Astrocyte of the spinal cord (primary cell): ENCODE measurements around the gene CIROP.

Source experiments
- DNase-seq: peaks from one replicate; pipeline ENCODE4 v3.0.0; 2011; ENCODE audit warnings: low read depth, low spot score
- H3K4me3 ChIP-seq: 2 replicates; pipeline ENCODE4 v1.5.1; 2011; ENCODE audit warnings: low read depth, mild to moderate bottlenecking, low read length, moderate library complexity
- in situ Hi-C: cut with HindIII; loops from 2 replicates; pipeline ENCODE4 v1.10.0; 2017; ENCODE audit warnings: low sequenced_read_pairs
- TF ChIP-seq, protein P1 (sequence below): IDR thresholded peaks from 2 replicates; pipeline ENCODE4 v1.5.1; 2012; ENCODE audit warnings: low read depth, mild to moderate bottlenecking, low read length, inconsistent platforms

CIROP gene

DNA sequence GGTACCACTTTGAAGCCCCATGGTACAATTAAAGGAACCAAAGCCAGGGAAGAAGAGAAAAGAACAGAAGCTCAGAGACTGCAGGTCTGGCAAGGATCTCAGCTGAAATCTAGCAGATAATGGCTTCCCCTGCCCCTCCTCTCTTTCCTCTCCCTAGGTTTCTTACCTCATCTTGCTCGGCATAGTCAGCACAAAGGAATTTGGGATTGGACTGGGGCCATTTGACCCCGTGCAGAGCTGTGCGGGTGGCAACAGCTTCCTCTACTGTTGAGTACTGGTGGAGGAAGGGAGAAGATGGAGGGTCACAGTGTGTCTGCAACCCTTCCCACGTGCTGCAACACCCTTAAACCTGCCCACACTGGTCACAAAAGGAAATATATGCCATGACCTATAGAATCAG lies 42.8 kb downstream of the CIROP start:
- TF ChIP-seq, protein P1, sequence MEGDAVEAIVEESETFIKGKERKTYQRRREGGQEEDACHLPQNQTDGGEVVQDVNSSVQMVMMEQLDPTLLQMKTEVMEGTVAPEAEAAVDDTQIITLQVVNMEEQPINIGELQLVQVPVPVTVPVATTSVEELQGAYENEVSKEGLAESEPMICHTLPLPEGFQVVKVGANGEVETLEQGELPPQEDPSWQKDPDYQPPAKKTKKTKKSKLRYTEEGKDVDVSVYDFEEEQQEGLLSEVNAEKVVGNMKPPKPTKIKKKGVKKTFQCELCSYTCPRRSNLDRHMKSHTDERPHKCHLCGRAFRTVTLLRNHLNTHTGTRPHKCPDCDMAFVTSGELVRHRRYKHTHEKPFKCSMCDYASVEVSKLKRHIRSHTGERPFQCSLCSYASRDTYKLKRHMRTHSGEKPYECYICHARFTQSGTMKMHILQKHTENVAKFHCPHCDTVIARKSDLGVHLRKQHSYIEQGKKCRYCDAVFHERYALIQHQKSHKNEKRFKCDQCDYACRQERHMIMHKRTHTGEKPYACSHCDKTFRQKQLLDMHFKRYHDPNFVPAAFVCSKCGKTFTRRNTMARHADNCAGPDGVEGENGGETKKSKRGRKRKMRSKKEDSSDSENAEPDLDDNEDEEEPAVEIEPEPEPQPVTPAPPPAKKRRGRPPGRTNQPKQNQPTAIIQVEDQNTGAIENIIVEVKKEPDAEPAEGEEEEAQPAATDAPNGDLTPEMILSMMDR, result no peak
- DNase-seq, result peak; percentile 97
- in situ Hi-C loops, result no loop called here
- H3K4me3 ChIP-seq, result no peak overlapping the region

DNA sequence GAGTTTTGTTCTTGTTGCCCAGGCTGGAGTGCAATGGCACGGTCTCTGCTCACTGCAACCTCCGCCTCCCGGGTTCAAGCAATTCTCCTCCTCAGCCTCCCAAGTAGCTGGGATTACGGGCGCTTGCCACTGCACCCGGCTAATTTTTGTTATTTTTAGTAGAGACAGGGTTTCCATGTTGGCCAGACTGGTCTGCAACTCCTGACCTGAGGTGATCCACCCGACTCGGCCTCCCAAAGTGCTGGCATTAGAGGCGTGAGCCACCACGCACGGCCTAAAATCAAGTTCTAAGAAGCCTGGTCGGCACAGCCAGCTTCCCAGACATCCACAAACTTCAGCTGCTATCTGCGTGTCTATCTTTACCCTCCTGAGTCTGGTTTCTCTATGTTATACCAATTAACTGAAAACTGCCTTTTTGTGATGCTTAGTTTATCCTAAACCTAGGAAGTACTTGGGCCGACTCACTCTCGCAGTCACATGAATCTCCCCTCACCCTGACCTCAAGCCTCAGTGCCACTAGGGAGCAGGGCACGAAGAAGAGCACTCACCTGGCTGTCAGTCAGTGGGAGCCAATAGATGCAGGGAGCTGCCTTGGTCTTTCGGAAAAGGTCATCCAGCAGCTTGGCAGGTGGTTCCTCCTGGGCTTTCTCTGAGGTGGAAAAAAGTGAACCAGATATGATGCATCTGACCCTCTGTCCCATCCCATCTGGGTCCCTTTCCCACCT lies 44.1 kb downstream of the CIROP start:
- no peak overlapping the region for H3K4me3 ChIP-seq
- TF ChIP-seq, protein P1, result no peak
- DNase-seq, result no peak
- in situ Hi-C loops, result no loop called here

DNA sequence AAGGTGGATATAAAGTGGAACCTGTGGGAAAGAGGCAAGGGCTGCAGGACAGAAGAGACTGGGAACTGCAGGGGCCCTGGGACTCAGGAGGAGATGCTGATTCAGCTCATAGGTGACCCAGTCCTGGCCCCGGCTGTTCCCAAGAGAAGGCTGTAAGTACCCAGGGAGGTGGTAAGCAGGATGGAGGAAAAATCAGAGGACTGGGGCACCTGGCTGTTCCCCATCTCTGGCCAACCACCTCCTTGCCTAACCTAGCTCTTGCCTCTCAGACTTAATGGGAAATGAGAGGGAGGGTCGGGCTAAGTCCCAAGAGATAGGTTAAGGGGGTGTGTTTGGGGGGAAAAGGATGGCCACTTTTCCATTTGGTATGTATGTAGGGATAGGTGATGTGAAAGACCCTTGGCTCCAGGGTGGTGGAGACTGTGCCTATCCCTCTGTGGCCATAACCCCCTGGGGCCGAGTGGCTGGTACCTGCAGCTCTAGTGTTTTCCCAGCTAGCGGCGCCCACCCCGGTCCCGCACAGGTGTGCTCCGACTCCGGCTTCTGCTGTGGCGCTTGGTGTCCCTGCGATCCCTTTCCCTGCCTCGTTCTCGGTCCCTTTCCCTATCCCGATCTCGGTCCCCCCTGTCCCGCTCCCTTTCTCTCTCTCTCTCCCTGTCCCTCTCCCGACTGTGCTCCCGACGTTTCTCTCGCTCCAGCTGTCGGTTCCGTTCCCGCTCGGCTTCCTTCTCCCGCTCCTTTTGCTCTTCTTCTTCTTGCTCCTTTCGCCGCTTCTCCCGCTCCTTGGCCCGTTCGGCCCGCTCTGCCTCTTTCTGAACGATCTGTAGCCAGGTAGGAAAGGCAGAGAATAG lies 45.9 kb downstream of the CIROP start:
- TF ChIP-seq, protein P1, result no peak
- no peak overlapping the region for H3K4me3 ChIP-seq
- no peak for DNase-seq
- in situ Hi-C loops, result no loop called here

DNA sequence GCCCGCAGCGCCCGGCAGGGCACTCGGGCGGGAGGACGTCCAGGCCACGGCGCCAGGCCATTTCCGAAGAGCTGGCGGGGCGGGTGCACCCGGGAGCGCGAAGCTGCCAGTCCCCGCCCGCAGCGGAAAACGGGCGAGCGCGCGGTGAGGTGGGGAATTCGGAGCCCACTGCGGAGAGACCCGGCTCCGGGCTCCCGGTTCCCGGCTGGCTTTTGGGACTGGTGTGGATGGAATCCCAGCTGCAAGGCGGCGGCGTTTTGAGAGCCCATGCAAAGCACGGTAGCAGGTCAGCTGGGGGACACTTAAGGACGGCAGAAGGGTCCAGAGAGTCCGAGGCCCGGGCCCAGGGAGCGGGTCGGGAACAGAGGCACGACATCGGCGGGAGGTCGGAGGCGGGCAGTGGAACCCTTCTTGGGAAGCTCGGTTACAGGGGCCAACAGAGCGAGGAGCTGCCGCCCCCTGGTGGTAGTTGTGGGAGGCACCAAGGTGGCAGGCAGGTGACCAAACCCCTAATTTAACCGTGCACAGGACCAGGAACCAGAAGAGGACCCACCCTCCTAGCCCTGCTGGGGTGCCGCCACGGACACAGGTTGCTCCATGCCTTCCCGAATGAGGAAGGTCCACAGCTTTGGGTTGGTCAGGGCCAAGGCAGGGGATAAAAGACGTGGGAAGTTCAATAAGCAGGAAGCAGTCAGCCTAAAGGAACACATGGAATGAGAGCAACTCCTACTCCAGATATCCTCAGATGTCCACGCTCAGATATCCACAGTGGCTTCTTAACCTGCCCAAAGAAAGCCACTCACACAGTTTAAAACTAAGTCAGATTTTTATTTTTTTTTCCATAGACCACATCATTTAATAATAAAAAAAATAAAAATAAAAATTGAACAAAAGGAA lies 46.8 kb downstream of the CIROP start:
- DNase-seq, result peak; percentile 82
- TF ChIP-seq, protein P1, result peak; percentile 93
- peak overlapping the region; percentile 55 for H3K4me3 ChIP-seq
- in situ Hi-C loops, result no loop called here

DNA sequence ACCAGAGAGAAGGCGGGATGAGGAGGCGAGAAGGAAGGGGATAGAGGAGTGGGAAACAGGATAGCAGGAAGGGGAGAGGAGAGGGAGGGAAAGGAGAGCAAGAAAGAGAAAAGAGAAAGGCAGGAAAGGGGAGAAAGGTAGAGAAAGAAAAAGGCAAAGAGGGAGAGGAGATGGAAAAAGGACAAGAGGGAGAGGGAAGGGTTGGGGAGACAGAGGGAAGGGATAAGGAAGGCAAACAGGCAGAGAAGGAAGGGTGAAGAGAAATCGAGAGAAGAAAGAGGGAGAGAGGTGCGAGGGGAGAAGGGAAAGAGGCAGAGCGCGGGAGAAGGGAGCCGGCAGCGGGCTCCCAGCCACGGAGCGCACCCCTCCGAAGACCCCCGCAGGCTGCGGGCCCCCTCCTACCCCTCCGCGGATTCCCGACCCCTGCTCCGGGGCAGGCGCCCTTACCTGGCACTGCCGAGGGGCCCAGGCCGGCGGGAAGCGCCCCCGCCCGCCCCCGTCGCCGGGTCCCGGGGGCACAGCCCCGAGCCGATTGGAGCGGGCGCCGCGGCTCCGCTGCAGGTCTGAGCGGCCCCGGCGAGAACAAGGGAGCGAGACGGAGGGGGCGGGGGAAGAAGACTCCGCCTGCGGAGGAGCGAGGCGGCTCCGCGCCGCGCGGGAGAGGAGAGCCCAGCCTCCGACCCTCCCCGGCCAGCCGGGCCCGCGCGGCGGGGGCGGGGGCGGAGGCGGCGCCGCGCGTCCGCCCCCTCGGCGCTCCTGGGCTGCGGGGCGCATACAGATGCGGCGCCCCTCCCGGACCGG lies 47.6 kb downstream of the CIROP start, which contains the start of gene CDH24:
TSS of gene CDH24 (minus strand) at position 565 of the 801 bp plus-strand sequence. CDS start 1,787 bp downstream, outside the sequence.
- DNase-seq, result peak; percentile 68
- TF ChIP-seq, protein P1, result no peak
- peak within 1 kb of the TSS; percentile 55 for H3K4me3 ChIP-seq
- in situ Hi-C loops, result no loop called here
